ENCODE measurements around the gene HHEX.

HHEX gene

GRCh38 chr10:92695679-92696605, 6.2 kb downstream of the HHEX start:
- peak; percentile 73 for DNase-seq

GRCh38 chr10:92696606-92697383, 7.0 kb downstream of the HHEX start:
- peak; percentile 21 for DNase-seq

GRCh38 chr10:92697663-92698511, 8.1 kb downstream of the HHEX start:
- DNase-seq, result no peak

- DNase-seq, result no peak
Observed at GRCh38 chr10:92699193-92699517, 9.4 kb downstream of the HHEX start.

- DNase-seq, result peak; percentile 71
Observed at GRCh38 chr10:92699518-92700381, 10.0 kb downstream of the HHEX start.

GRCh38 chr10:92702301-92702916, 12.7 kb downstream of the HHEX start:
- no peak for DNase-seq

GRCh38 chr10:92712016-92712889, 22.5 kb downstream of the HHEX start:
- DNase-seq, result peak; percentile 66

GRCh38 chr10:92714152-92714845, 24.5 kb downstream of the HHEX start:
- DNase-seq, result no peak

- no peak for DNase-seq
Observed at GRCh38 chr10:92714872-92715271, 25.1 kb downstream of the HHEX start.

GRCh38 chr10:92719991-92720830, 30.5 kb downstream of the HHEX start:
- no peak for DNase-seq

GRCh38 chr10:92720831-92721165, 31.0 kb downstream of the HHEX start:
- no peak for DNase-seq

- no peak for DNase-seq
Observed at GRCh38 chr10:92722349-92722748, 32.6 kb downstream of the HHEX start.

GRCh38 chr10:92727141-92727540, 37.4 kb downstream of the HHEX start:
- DNase-seq, result no peak

GRCh38 chr10:92727550-92727949, 37.8 kb downstream of the HHEX start:
- no peak for DNase-seq

- DNase-seq, result no peak
Observed at GRCh38 chr10:92729886-92730285, 40.1 kb downstream of the HHEX start.

- DNase-seq, result no peak
Observed at GRCh38 chr10:92732958-92733357, 43.2 kb downstream of the HHEX start.

GRCh38 chr10:92734301-92734700, 44.5 kb downstream of the HHEX start:
- no peak for DNase-seq

- DNase-seq, result no peak
Observed at GRCh38 chr10:92735938-92736337, 46.2 kb downstream of the HHEX start.

- DNase-seq, result no peak
Observed at GRCh38 chr10:92737484-92737883, 47.7 kb downstream of the HHEX start.
